NCI-H446 treated with DMSO at 0.1 percent for 48 hours (cell line): Measurements from ENCODE around the gene PTPRN2.
"Not testable (repeated sequence)": the region's sequence is repeated elsewhere in the genome, so short reads cannot be mapped to it uniquely, and the experiment has no call there.

Experiments
- DNase-seq: peaks from one replicate; lab custom pipeline; 2025; lab: John Stamatoyannopoulos, UW

The PTPRN2 gene

GRCh38 chr7:157714166-157715070, 873.2 kb downstream of the PTPRN2 start:
- DNase-seq = no peak

GRCh38 chr7:157713591-157713990, 874.0 kb downstream of the PTPRN2 start:
- no peak for DNase-seq

- DNase-seq = no peak
These were observed 874.9 kb downstream of the PTPRN2 start for GRCh38 chr7:157712666-157713235.

- no peak for DNase-seq
These were observed 876.2 kb downstream of the PTPRN2 start for GRCh38 chr7:157711353-157711888.

- no peak for DNase-seq
These were observed 877.2 kb downstream of the PTPRN2 start for GRCh38 chr7:157710396-157710795.

- DNase-seq = no peak
These were observed 877.9 kb downstream of the PTPRN2 start for GRCh38 chr7:157709531-157710251.

- no peak for DNase-seq
These were observed 878.7 kb downstream of the PTPRN2 start for GRCh38 chr7:157708919-157709295.

- no peak for DNase-seq
These were observed 879.4 kb downstream of the PTPRN2 start for GRCh38 chr7:157707983-157708918.

GRCh38 chr7:157704365-157704764, 883.3 kb downstream of the PTPRN2 start:
- DNase-seq = no peak

- DNase-seq = no peak
These were observed 884.0 kb downstream of the PTPRN2 start for GRCh38 chr7:157703534-157704195.

- no peak for DNase-seq
These were observed 884.5 kb downstream of the PTPRN2 start for GRCh38 chr7:157703131-157703530.

- no peak for DNase-seq
These were observed 885.2 kb downstream of the PTPRN2 start for GRCh38 chr7:157702311-157703023.

- not testable (repeated sequence) for DNase-seq
These were observed 886.0 kb downstream of the PTPRN2 start for GRCh38 chr7:157701395-157702180.

- DNase-seq = no peak
These were observed 887.2 kb downstream of the PTPRN2 start for GRCh38 chr7:157700231-157701005.

- DNase-seq = no peak
These were observed 888.1 kb downstream of the PTPRN2 start for GRCh38 chr7:157699357-157700013.

- not testable (repeated sequence) for DNase-seq
These were observed 890.3 kb downstream of the PTPRN2 start for GRCh38 chr7:157697287-157697686.

GRCh38 chr7:157695609-157696008, 892.0 kb downstream of the PTPRN2 start:
- DNase-seq = not testable (repeated sequence)

GRCh38 chr7:157694376-157694665, 893.3 kb downstream of the PTPRN2 start:
- DNase-seq = no peak
